ENCODE results near the gene CHST3. TPM values are rescaled to one million over a fixed set of nuclear protein-coding genes. Genes with fewer than 3 reads are reported as not detected.
"Not testable (repeated sequence)": the region's sequence is repeated elsewhere in the genome, so short reads cannot be mapped to it uniquely, and the experiment has no call there.

Gene CHST3
- total RNA-seq, 1 donor from 2014 or later: 0.83 TPM

GRCh38 chr10:71973777-71974488 is 9.7 kb downstream of the CHST3 start:
- Mint-ChIP-seq H3K9me3 (ENCODE audit: unreplicated experiment) (peaks cover 1% of the 10 kb centered on the region), H3K4me3 (ENCODE audit: unreplicated experiment) (no peak overlapping the region), H3K36me3 (ENCODE audit: unreplicated experiment) (no peaks in the 10 kb centered on the region), H3K27ac (ENCODE audit: unreplicated experiment) (no peak overlapping the region), H3K27me3 (ENCODE audit: unreplicated experiment) (peaks cover 8% of the 10 kb centered on the region), H3K4me1 (ENCODE audit: low read depth, unreplicated experiment) (peaks cover 10% of the 10 kb centered on the region)
- TF ChIP-seq CTCF (IDR thresholded peaks at IDR 0.05; ENCODE audit: partially characterized antibody, unreplicated experiment): no peak
- no peak for DNase-seq

DNA sequence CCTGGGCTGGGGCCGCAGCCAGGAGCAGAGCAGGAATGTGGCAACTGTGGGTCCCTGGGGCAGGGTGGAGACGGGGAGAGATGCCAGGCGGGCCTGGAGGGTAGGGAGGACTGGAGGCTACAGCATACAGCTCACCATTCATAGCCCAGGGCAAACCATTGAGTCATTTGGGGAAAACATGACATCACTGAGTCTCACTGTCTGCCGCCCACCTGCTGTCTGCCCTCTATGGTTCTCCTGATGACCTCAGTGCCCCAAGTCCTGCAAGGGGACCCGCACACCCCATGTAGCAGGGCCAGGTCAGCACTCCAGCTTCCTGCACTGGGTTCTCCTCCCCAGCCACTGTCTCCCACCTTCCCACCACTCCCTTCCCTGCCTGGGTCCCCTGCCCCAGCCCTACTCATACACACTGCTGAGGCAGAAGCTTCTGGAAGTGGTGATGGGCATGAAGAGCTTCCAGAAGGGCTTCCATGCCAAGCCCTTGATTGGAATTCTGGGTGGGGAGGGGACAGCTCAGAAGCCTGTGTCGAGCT is 10.4 kb downstream of the CHST3 start:
- H3K36me3 Mint-ChIP-seq (ENCODE audit: unreplicated experiment): no peaks in the 10 kb centered on the region
- no peak for TF ChIP-seq CTCF (IDR thresholded peaks at IDR 0.05; ENCODE audit: partially characterized antibody, unreplicated experiment)
- no peak overlapping the region for H3K27ac Mint-ChIP-seq (ENCODE audit: unreplicated experiment)
- H3K4me3 Mint-ChIP-seq (ENCODE audit: unreplicated experiment): no peak overlapping the region
- DNase-seq: no peak
- H3K27me3 Mint-ChIP-seq (ENCODE audit: unreplicated experiment): peaks cover 8% of the 10 kb centered on the region
- peaks cover 1% of the 10 kb centered on the region for H3K9me3 Mint-ChIP-seq (ENCODE audit: unreplicated experiment)
- peaks cover 16% of the 10 kb centered on the region for H3K4me1 Mint-ChIP-seq (ENCODE audit: low read depth, unreplicated experiment)

DNA sequence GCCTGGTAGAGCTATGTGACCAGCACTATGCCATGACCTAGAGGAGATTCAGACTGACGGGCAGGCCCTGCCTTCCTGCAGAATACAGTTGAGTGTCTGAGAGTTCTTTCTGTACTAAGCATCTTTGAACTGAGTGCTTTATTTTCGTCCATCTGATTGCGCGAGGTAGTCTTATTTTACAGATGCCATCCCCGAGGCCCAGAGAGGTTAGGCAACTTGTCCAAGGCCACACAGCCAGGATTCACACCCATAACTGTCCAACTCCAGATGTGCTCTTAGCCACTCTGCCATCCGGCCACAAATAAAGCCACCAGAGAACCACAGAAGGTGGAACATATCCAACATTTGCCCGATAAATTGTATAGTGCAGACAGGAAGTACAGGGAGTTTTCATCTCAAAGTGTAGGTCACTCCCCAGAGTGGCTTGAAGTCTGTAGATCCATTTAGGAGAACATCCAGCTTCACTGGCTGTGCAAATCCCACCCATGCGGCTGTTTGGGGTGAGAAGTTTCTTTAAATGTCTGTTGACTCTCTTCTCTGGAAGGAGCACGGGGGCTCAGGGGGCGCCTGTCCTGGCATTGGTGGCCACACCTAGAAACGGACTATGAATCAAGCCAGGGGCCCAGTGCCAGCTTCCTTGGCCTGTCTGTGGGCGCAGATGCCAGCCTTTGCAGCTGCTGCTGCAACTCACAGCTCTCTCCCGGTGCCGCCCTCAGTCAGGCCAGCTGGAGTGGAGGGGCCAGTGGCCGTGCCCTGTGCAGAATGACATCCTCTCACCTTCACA is 11.1 kb downstream of the CHST3 start:
- Mint-ChIP-seq H3K4me1 (ENCODE audit: low read depth, unreplicated experiment) (peaks cover 21% of the 10 kb centered on the region), H3K9me3 (ENCODE audit: unreplicated experiment) (peaks cover 1% of the 10 kb centered on the region), H3K36me3 (ENCODE audit: unreplicated experiment) (no peaks in the 10 kb centered on the region), H3K27me3 (ENCODE audit: unreplicated experiment) (peaks cover 8% of the 10 kb centered on the region), H3K4me3 (ENCODE audit: unreplicated experiment) (no peak overlapping the region), H3K27ac (ENCODE audit: unreplicated experiment) (no peak overlapping the region)
- TF ChIP-seq CTCF (IDR thresholded peaks at IDR 0.05; ENCODE audit: partially characterized antibody, unreplicated experiment): no peak
- no peak for DNase-seq

DNA sequence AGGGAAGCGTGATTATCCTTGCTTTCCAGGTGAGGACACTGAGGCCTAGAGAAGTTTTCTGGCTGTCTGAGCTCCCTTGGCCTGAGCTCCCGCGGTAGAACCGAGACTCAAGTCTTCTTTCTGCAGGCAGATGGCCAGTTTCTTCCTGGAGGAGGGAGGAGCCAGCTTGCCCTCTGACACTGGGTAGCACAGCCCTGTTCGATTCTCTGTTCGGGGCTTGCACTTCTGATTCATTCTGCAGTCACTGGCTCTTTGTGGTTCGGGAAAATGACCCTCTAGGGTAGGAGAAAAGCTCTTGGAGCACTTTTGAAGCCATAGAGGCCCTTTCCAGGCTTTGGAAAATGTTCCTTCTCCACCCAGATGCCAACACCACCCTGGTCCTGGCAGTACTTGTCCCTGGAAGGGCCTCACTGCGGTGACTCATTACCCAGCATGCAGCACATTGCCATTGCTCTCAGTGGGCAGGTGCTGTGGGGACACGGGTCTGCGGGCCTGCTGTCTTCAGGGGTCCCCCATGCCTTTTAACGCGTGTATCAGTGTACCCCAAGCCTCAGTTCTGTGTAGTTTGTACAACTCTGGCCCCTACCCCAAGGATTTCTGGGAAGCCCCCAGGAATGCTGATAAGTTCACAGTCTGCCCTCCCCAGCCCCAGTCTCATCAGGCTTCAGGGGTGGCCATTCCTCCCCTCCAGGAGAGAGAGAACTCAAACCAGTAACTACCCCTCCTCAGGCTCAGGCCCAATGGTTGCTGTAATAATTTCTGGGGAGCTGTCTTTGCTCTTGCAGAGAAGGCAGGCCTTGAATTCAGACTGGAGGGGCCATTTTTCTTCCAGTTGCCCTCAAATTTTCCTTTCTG is 11.9 kb downstream of the CHST3 start:
- Mint-ChIP-seq H3K4me3 (ENCODE audit: unreplicated experiment) (no peak overlapping the region), H3K36me3 (ENCODE audit: unreplicated experiment) (no peaks in the 10 kb centered on the region), H3K9me3 (ENCODE audit: unreplicated experiment) (peaks cover 1% of the 10 kb centered on the region), H3K4me1 (ENCODE audit: low read depth, unreplicated experiment) (peaks cover 24% of the 10 kb centered on the region), H3K27ac (ENCODE audit: unreplicated experiment) (no peak overlapping the region), H3K27me3 (ENCODE audit: unreplicated experiment) (peaks cover 8% of the 10 kb centered on the region)
- DNase-seq: no peak
- TF ChIP-seq CTCF (IDR thresholded peaks at IDR 0.05; ENCODE audit: partially characterized antibody, unreplicated experiment): no peak

- DNase-seq; H3K27ac Mint-ChIP-seq (ENCODE audit: unreplicated experiment); H3K4me3 Mint-ChIP-seq (ENCODE audit: unreplicated experiment); H3K9me3 Mint-ChIP-seq (ENCODE audit: unreplicated experiment); H3K27me3 Mint-ChIP-seq (ENCODE audit: unreplicated experiment); H3K36me3 Mint-ChIP-seq (ENCODE audit: unreplicated experiment): not testable (repeated sequence)
- peaks cover 20% of the 10 kb centered on the region for H3K4me1 Mint-ChIP-seq (ENCODE audit: low read depth, unreplicated experiment)
These were observed 13.4 kb downstream of the CHST3 start for GRCh38 chr10:71977614-71977903.

Measured in glutamatergic neuron (in vitro differentiated cells).